DOHH2 (cell line): Measurements from ENCODE around the gene SEC14L1.
"Not testable (repeated sequence)": the region's sequence is repeated elsewhere in the genome, so short reads cannot be mapped to it uniquely, and the experiment has no call there.

ENCODE experiments used
- H3F3A ChIP-seq: fragments of 200-600 bp; sonication (generic), shearing (Covaris generic); 2 replicates; pipeline ENCODE4 v1.6.0; 2016; ENCODE audit warnings: antibody characterized with exemption, mild to moderate bottlenecking; ENCODE audit not compliant: control insufficient read depth, insufficient read depth
- H3K27ac ChIP-seq: fragments of 200-600 bp; sonication (generic); 2 replicates; pipeline ENCODE4 v1.5.1; 2014; ENCODE audit warnings: low read depth, mild to moderate bottlenecking, low read length, moderate library complexity
- H3K27me3 ChIP-seq: fragments of 200-600 bp; sonication (generic); 2 replicates; pipeline ENCODE4 v1.6.1; 2014; ENCODE audit warnings: mild to moderate bottlenecking, low read length, mixed read lengths; ENCODE audit not compliant: control insufficient read depth
- H3K36me3 ChIP-seq: fragments of 200-600 bp; sonication (generic); 2 replicates; pipeline ENCODE4 v1.6.1; 2014; ENCODE audit warnings: mild to moderate bottlenecking, low read length, moderate library complexity, mixed read lengths; ENCODE audit not compliant: control insufficient read depth
- H3K4me1 ChIP-seq: fragments of 200-600 bp; sonication (generic); 2 replicates; pipeline ENCODE4 v1.6.1; 2014; ENCODE audit warnings: mild to moderate bottlenecking, low read length, mixed read lengths; ENCODE audit not compliant: control insufficient read depth
- H3K4me2 ChIP-seq: fragments of 200-600 bp; sonication (generic); 2 replicates; pipeline ENCODE4 v1.6.0; 2014; ENCODE audit warnings: mild to moderate bottlenecking, low read length, moderate library complexity
- H3K4me3 ChIP-seq: fragments of 200-600 bp; sonication (generic); 2 replicates; pipeline ENCODE4 v1.5.1; 2014; ENCODE audit warnings: mild to moderate bottlenecking, low read length, mixed read lengths
- H3K79me2 ChIP-seq: fragments of 200-600 bp; sonication (generic); 2 replicates; pipeline ENCODE4 v1.6.1; 2014; ENCODE audit warnings: mild to moderate bottlenecking, low read length, mixed read lengths; ENCODE audit not compliant: control insufficient read depth
- H3K9me2 ChIP-seq: fragments of 200-600 bp; sonication (generic); replicated peaks from 2 replicates; pipeline ENCODE4 v1.6.1; 2014; ENCODE audit warnings: mild to moderate bottlenecking, low read length, mixed read lengths; ENCODE audit not compliant: control insufficient read depth
- H3K9me3 ChIP-seq: fragments of 200-600 bp; sonication (generic); 2 replicates; pipeline ENCODE4 v1.6.1; 2014; ENCODE audit warnings: antibody characterized with exemption, low read length, mixed read lengths; ENCODE audit not compliant: control insufficient read depth, insufficient read depth
- H4K20me1 ChIP-seq: fragments of 200-600 bp; sonication (generic); 2 replicates; pipeline ENCODE4 v1.6.0; 2014; ENCODE audit warnings: low read depth, mild to moderate bottlenecking, antibody characterized with exemption, low read length, moderate library complexity; ENCODE audit not compliant: control insufficient read depth, insufficient read depth
- EZH2phosphoT487 ChIP-seq: fragments of 200-600 bp; sonication (generic); IDR thresholded peaks from 2 replicates; pipeline ENCODE4 v1.6.1; 2017; ENCODE audit warnings: borderline replicate concordance, mild to moderate bottlenecking, antibody characterized with exemption, low read length, moderate library complexity, mixed read lengths
- TF ChIP-seq, protein P1 (sequence below): fragments of 200-600 bp; sonication (generic); IDR thresholded peaks from one replicate; pipeline ENCODE4 v1.5.1; 2014; ENCODE audit warnings: antibody characterized with exemption, mild to moderate bottlenecking, low read depth, low read length; ENCODE audit not compliant: poor library complexity, severe bottlenecking

SEC14L1 gene

DNA sequence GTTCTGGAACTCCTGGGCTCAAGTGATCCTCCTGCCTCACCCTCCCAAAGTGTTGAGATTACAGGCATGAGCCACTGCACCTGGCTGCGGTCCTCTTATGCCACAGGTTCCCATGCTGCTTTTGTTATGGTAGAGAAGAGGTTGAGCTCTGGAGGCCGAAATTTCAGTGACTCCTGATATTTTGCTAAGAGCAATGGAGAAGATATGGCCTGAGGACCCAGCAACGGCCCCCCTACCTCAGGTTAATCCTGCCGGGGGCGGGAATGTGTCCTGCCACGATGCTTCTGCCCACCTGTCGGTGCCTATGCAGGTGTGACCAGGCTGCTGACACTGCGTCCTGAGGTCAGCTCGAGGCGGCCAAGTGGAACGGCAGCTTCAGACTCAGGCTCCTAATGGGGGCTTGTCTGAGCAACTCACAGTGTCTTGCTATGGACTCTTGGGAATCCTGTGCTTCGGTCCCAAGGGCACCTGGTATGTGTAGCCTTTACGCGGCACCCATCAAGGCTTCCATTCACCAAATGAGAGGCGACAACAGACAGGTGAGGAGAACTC, 7.6 kb upstream of the SEC14L1 start:
- H3K9me3 ChIP-seq = peaks cover 5% of the 10 kb centered on the region; the same call in 1 of the 2 replicates
- H3K9me2 ChIP-seq = no peaks in the 10 kb centered on the region
- no peaks in the 10 kb centered on the region for H3K79me2 ChIP-seq
- H3K27ac ChIP-seq = no peak overlapping the region
- H3K27me3 ChIP-seq = no peaks in the 10 kb centered on the region
- no peaks in the 10 kb centered on the region for H3F3A ChIP-seq
- H4K20me1 ChIP-seq = no peaks in the 10 kb centered on the region
- no peaks in the 10 kb centered on the region for H3K36me3 ChIP-seq
- no peak overlapping the region for H3K4me3 ChIP-seq
- H3K4me1 ChIP-seq = peaks cover 8% of the 10 kb centered on the region
- TF ChIP-seq, protein P1, sequence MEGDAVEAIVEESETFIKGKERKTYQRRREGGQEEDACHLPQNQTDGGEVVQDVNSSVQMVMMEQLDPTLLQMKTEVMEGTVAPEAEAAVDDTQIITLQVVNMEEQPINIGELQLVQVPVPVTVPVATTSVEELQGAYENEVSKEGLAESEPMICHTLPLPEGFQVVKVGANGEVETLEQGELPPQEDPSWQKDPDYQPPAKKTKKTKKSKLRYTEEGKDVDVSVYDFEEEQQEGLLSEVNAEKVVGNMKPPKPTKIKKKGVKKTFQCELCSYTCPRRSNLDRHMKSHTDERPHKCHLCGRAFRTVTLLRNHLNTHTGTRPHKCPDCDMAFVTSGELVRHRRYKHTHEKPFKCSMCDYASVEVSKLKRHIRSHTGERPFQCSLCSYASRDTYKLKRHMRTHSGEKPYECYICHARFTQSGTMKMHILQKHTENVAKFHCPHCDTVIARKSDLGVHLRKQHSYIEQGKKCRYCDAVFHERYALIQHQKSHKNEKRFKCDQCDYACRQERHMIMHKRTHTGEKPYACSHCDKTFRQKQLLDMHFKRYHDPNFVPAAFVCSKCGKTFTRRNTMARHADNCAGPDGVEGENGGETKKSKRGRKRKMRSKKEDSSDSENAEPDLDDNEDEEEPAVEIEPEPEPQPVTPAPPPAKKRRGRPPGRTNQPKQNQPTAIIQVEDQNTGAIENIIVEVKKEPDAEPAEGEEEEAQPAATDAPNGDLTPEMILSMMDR = no peak
- no peak for TF ChIP-seq EZH2phosphoT487
- H3K4me2 ChIP-seq = no peak overlapping the region

DNA sequence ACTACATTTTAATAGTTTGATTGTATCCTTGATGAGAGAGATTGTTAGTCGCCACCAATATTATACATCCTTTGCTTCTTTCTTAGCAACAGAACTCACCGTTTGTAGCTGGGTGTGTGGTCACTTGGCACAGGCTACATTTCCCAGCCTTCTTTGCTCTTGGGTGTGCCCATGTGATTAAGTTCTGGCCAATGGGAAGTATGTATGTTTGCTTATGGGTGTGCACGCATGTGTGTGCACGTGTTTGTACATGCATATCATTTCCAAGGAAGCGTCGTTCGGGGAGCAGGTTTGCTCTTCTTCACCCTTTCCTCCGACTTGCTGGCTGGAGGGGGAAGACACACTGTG, 4.4 kb upstream of the SEC14L1 start:
- no peak overlapping the region for H3K4me2 ChIP-seq
- peaks cover 5% of the 10 kb centered on the region for H3K79me2 ChIP-seq
- H3K27ac ChIP-seq = no peak overlapping the region
- peaks cover 5% of the 10 kb centered on the region; the same call in 1 of the 2 replicates for H3K9me3 ChIP-seq
- peaks cover 23% of the 10 kb centered on the region for H3K4me1 ChIP-seq
- no peaks in the 10 kb centered on the region for H4K20me1 ChIP-seq
- H3K4me3 ChIP-seq = no peak overlapping the region
- H3F3A ChIP-seq = 0 out of 2 replicates have a peak, but pooled peaks cover 3% of the 10 kb centered on the region
- TF ChIP-seq, protein P1 = no peak
- no peak for TF ChIP-seq EZH2phosphoT487
- H3K27me3 ChIP-seq = no peaks in the 10 kb centered on the region
- peaks cover 2% of the 10 kb centered on the region for H3K36me3 ChIP-seq
- no peaks in the 10 kb centered on the region for H3K9me2 ChIP-seq

DNA sequence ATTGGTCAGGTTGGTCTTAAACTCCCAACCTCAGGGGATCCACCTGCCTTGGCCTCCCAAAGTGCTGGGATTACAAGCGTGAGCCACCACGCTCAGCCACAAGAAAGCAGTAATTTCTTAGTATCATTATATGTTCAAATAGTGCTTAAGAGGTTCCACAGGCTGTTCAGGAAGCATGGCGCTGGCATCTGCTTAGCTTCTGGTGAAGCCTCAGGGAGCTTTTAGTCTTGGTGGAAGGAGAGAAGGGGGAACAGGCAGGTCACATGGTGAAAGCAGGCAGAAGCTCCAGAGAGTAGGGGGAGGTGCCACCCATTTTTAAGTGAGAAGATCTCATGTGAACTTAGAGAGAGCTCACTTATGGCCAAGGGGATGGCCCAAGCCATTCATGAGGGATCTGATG, 3.7 kb upstream of the SEC14L1 start:
- H3K27me3 ChIP-seq = no peaks in the 10 kb centered on the region

DNA sequence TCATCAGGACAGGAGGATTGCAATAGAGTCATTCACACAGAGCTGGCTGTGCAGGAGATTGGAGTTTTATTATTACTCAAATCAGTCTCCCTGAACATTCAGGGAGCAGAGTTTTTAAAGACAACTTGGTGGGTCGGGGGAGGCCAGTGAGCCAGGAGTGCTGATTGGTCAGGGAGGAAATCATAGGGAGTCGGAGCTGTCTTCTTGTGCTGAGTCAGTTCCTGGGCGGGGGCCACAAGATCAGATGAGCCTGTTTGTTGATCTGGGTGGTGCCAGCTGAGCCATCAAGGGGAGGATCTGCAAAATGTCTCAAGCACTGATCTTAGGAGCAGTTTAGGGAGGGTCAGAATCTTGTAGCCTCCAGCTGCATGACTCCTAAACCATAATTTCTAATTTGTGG, 2.9 kb upstream of the SEC14L1 start:
- H3K4me2 ChIP-seq, H3K27ac ChIP-seq: not testable (repeated sequence)

More for the DNA sequence above, 3.7 kb upstream of the SEC14L1 start:
- Histone ChIP-seq H4K20me1 (no peaks in the 10 kb centered on the region), H3F3A (peaks cover 7% of the 10 kb centered on the region; the same call in 1 of the 2 replicates), H3K4me1 (peaks cover 25% of the 10 kb centered on the region), H3K27ac (no peak overlapping the region), H3K79me2 (peaks cover 12% of the 10 kb centered on the region), H3K4me2 (no peak overlapping the region), H3K36me3 (peaks cover 9% of the 10 kb centered on the region), H3K4me3 (no peak overlapping the region), H3K9me2 (no peaks in the 10 kb centered on the region), H3K9me3 (peaks cover 5% of the 10 kb centered on the region; the same call in 1 of the 2 replicates)
- TF ChIP-seq, protein P1 = no peak
- TF ChIP-seq EZH2phosphoT487 = no peak

More for the DNA sequence above, 2.9 kb upstream of the SEC14L1 start:
- not testable (repeated sequence) for H3K9me2 ChIP-seq, H3K27me3 ChIP-seq, H3K4me3 ChIP-seq, H4K20me1 ChIP-seq, H3K9me3 ChIP-seq
- peaks cover 14% of the 10 kb centered on the region for H3F3A ChIP-seq
- peaks cover 17% of the 10 kb centered on the region for H3K36me3 ChIP-seq
- peaks cover 20% of the 10 kb centered on the region for H3K79me2 ChIP-seq
- peaks cover 33% of the 10 kb centered on the region for H3K4me1 ChIP-seq
